NCI-H1048 (cell line): ENCODE data around the gene CCDC83.

ENCODE experiments used
- DNase-seq: peaks from one replicate; lab custom pipeline; 2025; lab: John Stamatoyannopoulos, UW

Gene CCDC83

DNA sequence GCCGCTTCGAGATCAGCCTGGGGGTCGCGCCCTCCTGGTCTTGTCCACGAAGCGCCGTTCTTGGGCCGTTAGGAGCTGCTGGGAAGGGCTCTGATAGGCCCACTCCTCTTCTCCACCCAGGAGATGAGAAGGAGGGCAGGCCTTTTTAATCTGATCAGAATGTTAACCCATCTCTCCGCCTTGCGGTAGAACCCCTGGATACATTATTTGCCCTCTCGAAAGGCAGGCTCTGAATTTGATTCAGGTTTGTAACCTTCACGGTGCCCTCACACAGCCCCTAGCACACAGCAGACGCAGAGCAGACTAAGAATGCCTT, at the start of gene CCDC83:
TSS of gene CCDC83 (plus strand) at position 43 of the 316 bp plus-strand sequence. CDS start 9,741 bp downstream, outside the sequence.
- DNase-seq, result no peak

DNA sequence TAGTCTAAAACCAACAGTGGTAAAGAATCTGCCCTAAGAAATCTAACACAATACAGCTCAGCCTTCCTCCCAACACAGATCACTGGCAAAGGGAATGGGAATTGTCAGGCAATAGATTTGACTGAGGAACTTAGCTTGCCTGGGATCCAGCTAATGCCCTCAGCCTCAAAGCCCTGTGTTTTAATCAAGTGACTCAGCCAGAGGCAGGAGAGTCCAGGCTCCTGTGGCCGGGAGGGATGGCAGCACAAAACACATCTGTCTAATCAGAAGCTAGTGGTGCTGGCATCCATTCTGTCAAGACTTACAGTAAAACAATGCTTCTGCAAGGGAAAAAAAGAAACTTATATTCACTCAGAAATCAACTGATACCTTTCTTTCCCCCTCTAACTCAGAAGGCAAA, 49.8 kb upstream of the CCDC83 start:
- no peak for DNase-seq

DNA sequence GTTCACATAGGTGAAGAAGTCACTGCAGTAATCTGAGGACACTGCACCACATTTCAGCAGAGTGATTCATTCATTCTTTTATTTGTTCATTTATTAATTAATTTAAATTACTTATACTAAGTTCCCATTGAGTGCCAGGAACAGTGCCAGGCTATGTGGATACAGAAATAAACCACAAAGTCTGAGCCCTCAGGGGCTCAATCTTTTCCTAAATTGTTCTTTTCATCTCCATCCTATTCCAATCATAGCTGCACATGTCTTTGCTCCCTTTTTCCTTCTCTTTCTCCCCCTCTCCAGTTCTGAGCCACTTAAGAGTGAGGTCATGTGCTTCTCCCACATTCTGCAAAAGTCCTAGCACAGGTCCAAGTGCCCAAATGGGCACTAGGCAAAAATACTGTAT, 49.2 kb upstream of the CCDC83 start:
- DNase-seq, result no peak

DNA sequence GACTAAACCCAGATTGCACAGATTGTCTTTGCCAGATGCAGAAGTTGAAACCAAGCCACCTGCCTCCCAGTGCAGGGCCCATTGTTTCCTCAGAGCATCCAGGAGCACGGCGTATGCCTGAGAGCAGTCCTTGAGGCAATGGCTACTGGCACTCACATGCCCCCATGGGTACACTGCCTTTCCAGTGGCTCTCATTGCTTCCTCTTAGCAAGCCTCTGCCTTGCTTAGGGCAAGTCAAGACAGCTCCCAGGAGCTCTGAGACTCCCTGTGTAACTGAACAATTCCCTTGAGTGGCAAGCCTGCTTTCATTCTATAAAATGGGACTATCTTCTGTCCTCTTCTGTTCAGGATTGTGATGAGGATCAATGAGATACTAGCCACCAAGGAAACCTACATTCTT, 48.3 kb upstream of the CCDC83 start:
- DNase-seq, result no peak

DNA sequence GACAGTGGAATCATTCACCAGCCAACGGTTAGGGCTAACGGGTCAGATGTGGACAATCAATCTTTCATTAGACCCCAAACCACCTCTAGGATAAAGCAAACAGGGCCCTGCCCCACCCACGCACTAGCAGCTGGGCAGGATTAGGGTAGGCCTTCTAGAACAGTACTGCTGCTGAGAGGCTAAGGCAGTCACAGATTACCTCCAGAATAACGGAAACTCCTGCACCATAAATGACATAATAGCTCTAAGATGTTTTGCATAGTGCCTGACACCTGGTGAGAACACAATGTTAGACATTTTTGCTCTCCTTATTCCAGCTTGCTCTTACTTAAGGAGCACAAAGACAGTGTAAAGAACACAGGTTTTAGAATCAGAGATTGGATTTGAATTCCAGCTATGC, 46.0 kb upstream of the CCDC83 start:
- no peak for DNase-seq

DNA sequence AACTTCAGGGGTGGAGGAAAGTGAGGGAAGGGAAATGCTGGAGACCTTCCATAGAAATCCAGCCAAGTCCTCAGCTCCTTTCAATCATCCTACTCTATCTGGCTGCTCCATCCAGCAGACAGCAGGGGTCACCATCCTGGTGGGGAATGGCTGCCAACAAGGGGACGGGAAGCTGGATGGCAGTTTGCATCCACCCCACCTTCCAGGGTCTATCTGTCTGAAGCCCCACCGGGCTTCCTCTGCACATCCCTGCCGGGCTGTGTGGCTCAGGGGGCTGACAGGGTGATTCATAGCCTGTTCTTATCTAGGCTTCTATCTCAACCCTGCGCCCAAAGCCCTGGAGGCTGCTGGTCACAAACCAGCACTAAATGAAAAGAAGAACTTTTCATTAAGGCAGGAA, 45.3 kb upstream of the CCDC83 start:
- DNase-seq, result no peak

DNA sequence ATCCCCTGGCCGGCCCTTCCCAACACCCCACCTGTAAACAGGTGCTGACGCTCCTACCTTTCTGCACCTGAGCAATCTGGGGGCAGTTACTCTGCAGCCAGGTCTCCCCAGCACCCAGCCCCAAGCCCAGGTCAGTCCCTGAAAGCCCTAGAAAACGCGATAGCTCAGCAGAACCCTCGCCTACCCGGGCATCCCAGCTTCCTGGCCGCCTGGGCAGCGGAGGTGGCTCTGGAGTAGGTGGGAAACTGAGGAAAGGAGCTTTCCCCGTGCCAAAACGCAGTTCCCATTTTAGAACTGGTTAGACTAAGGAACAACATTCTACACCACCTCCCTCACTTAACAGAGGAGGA, 44.7 kb upstream of the CCDC83 start:
- DNase-seq, result no peak

DNA sequence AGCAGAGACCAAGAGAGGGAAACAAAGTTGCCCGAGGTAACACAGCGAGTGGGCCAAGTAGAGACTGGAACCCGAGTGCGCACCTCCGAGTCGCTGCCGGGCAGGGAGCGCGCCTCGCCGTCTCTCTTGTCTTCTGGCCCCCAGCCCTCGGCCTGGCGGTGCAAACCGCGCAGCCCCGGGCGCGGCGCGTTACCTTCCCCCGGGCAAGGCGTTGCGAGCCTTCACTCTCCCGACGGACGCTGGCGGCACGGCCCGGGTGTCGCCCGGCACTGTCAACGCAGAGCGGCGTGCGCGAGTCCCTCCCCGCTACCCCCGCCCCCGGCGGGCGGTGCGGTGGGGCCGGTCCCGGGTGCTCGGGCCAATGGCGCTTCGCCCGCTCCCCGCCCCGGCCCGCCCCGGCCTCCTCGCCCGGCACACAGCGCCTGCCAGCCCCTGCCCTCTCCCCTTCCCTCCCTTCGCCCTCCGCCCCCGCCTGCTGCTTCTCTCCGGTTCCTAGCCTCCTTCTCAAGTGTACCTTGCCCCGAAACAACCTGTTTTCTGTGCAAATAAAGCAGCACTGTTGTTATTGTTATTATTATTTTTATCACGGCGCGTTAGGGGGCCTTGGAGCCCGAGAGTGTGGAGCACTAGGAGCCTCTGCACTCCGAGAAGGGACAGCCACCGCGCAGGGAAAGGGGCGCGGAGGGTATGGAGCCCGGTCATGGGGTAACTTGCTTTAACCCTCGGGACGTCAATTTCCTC, 44.1 kb upstream of the CCDC83 start, which contains the start of gene SYTL2:
TSS of gene SYTL2 (minus strand) at position 271 of the 741 bp plus-strand sequence. CDS start 53,416 bp downstream, outside the sequence.
- no peak for DNase-seq

DNA sequence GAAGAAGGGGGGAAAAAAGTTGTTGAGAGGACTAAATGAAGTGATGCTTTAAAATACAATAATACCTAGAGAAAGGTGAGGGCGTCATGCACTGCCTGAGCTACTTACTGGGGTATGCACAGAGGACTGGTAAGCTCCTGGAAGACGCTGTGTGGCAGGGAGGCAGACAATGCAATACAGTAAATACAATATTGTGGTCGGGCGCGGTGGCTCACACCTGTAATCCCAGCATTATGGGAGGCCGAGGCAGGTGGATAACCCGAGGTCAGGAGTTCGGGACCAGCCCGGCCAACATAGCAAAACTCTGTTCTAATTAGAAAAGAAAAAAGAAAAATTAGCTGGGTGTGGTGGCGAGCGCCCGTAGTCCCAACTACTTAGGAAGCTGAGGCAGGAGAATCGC, 43.6 kb upstream of the CCDC83 start:
- no peak for DNase-seq

DNA sequence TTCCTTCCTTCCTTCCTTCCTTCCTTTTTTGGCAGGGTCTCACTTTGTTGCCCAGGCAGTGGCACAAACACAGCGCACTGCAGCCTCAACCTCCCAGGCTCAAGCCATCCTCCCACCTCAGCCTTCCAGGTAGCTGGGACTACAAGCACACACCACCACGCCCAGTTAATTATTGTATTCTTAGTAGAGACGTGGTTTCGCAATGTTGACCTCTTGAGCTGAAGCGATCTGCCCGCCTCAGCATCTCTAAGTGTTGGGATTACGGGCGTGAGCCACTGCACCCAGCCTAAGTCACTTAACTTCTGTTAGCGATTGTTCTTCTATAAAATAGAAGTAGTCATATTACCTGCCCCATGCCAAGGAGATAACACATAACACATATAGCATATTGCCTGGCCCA, 41.5 kb upstream of the CCDC83 start:
- no peak for DNase-seq

DNA sequence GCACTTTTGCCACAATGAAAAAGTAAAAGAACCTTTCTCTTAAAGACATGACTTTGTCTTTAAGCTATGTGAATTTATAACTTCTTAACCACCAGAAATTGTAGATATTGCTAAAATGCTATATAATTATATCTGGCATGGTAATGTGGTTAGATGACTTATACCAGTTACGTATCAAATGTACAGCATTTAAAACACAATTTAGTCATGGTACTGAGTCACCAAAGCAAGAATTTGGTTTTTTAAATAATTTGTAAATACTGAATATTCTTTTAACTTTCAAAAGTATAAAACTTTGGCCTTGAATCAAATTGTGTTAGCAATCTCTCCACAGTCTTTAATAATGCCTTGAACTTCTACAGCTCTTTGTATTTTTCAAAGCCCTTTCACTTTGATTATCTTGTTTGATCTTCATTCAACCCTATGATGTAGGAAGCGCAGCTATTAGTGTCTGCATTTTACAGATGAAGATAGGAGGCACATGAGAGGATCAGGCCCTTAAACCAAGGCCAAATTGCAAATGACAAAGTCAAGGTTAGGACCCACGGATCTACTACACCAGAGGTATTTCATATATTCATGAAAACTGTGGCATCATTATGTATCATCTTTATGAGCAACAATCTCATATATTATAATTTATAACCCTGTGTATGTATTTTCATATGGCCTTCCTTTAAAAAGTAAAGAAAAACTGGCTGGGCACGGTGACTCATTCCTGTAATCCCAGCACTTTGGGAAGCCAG, 39.8 kb upstream of the CCDC83 start:
- DNase-seq, result no peak

DNA sequence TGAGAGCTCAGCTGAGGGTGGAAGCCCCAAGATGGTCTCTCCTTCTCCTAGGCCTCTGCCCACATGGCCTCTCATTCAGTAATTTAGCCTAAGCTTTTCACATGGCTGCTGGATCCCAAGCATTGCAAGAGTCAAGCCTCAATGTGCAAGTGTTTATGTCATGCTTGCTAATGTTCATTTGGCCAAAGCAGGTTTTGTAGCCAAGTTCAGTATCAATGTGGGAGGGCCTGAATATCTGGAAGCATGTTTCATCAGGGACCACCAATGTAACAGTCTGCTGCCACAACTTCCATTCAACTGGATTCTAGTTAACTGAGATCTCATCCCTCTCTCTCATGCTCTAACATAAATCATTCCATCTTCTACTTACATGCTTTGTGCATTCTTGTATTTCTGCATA, 35.7 kb upstream of the CCDC83 start:
- no peak for DNase-seq

DNA sequence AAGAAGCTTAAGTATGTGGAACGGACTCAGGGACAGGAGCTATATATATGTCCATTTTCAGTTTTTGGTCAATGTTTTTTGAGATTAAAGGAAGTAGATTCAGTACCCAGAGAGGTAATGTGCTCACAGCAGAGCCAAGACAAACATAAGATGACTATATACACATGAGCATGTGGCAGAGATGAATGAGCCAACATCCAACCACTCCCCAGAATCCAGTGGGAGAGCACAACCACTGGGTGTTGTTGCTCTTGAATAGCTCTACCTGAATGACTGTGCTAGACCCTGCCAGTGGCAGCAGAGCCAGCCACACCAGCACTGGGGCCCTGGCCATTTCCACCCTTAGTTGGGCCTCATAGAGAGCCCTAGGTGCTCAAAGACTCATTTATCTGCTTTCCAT, 33.5 kb upstream of the CCDC83 start:
- DNase-seq, result no peak

DNA sequence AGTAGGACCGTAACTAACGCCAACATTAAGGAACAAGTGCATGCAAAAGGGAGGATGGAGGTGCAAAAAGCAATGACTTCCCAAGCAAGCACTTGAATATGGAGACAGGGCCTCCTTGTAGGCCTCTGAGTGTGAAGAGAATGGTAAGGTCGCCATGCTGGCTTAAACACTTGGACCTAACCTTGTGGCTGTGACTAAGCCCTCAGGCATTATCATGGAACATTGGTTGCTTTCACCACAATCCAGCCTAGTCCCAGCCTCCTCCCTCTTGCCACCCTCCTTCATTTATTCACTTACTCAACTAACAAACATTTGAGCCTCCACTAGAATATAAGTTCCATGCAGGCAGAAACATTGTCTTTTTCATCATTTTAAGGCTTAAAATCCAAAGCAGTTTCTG, 32.4 kb upstream of the CCDC83 start:
- no peak for DNase-seq

DNA sequence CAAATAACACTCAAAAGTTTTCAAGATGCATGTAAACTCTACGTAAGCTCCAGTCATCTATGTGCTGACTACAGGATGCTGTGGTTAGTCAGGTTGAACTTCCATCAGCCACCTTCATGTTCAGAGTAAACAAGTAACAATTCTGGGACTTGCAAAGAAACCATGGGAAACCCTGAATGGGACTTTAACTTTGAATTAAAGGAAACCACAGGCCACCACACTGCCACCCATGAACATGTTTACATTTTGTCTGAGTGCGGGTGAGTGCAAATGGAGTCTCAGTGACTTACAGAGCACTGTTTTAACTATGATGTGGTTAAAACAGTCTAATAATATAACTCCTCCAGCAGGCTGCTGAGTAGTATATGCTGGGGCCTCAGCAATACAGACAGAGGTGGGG, 31.4 kb upstream of the CCDC83 start:
- no peak for DNase-seq

DNA sequence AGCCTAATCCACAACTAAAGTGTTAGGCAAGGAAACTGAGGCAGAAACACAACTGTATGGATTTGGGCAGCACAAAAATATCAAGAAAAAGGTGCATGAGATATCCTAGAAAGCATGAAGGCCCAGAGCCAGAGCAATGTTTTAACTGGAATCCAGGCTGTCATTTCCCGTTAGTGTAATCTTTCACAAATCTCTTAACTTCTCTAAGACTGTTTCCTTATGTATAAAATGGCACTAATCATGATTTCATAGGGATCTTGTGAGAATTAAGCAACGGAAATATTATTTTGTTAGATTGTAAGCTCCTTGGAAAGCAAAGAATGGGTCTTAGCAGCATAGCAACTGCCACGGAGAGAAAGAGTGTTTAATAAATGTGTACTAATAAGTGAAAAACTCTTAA, 29.6 kb upstream of the CCDC83 start:
- no peak for DNase-seq

DNA sequence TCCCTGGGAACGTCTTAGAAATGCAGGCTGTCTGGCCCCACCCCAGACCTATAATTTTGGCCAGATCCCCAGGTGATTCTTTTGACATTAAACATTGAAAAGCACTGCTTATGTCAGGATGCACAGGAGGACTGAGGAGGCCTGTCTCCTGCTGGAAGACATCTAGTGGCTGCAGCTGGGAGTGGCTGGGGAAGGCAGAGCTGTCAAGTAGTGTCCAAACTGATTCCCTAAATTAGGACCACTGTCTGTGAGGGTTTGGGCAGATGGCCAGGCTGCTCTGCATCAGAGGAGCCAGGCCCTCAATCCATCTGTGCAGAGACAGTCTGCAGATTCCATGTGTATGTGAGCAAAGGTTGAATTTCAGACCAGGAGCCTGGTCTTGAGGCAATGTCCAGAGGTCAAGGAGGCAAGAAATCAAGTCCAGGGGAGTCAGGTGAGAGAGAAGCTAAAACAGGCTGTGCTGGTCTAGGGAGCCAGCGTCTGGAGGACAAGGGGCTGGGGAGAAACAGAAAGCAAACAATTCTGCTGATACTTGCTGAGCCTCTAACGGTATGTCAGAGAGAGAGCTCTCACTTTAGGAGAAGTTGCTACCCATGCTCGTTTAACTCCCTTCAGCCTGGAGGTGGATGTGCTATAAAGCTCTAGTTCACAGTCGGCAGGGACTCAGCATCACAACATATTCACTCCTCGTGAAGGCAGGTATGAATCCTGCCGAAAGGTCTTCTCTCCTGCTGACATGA, 28.9 kb upstream of the CCDC83 start:
- DNase-seq, result no peak

DNA sequence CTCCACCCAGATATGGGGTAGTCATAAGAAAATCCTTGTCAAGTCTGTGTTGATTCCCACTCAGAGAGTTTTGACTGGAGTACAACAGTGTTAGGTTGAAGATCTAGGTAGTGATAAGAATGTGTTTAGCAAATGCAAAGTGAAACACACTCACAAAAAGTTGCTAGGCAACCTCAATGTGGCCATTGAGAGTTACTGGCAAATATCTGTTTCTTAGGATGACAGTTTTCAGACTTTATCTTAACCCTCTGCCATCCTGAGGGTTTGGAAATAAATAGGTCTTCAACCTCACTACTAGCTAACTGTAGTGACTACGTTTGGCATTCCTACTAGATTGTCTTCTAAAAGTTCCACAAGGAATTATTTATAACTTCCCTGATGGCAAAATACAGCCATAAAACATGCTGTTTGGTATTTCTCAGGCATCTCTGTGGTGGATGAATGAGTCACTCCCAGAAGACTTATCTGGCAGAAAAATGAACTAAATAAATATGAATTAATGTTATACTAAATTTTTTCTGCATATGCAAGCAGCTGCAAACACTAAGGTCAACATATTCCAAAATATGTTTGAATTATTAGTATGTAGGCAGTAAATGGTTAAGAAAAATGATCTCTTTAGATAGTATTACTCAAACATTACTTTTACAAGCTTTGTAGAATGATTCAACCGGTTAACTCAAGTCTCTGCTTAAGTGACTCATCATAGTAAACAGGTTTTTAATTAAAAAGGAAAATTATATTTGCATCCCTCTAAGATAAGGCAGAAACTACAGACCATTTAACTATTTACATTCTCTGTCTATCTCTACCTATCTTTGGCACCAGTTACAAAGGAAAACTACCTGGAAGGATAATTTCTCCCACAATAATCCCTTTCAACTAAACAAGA, 27.2 kb upstream of the CCDC83 start:
- DNase-seq, result no peak

DNA sequence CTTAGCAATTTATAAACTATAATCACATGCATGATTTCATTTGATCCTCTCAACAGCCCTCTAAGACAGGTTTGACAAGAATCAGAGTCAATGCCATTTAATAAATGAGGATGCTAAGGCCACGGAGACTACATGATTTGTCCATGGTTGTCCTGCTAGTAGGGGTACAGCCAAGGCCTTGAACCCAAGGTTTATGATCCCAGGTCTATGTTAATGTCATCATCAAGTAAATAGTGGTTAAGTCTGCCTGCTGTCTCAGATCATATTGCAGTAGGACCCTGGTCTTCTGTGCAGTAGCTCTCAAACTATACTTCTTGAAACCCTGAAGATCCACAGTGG, 26.6 kb upstream of the CCDC83 start:
- DNase-seq, result no peak

DNA sequence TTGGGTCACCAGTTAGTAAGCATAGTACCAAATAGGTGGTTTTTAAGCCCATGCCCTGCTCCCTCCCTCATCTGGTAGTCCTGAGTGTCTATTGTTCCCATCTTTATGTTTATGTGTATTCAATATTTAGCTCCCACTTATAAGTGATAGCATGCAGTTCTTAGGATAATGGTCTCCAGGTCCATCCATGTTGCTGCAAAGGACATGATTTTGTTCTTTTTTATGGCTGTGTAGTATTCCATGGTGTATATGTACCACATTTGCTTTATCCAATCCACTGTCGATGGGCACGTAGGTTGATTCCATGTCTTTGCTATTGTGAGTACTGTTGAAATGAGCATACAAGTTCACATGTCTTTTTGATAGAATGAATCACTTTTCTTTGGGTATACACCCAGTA, 26.0 kb upstream of the CCDC83 start:
- DNase-seq, result no peak

DNA sequence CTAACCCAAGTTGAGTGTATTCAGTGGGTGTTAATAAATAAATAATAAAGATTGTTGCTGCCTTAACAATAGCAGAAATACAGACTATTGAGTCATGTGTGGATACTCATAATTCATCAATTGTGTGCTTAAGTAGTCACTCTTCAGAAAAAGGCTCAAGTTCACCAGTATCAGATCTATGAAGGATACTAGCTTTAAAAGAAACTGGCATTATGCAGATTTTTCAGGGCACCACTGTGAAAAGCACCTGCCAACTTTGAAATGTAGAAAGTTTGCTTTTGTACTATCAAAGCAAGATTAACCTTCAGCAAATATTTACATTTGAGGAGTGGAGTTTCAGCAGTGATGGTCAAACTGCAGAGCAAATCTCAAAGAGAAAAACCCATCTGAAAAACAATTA, 24.1 kb upstream of the CCDC83 start:
- DNase-seq, result no peak

DNA sequence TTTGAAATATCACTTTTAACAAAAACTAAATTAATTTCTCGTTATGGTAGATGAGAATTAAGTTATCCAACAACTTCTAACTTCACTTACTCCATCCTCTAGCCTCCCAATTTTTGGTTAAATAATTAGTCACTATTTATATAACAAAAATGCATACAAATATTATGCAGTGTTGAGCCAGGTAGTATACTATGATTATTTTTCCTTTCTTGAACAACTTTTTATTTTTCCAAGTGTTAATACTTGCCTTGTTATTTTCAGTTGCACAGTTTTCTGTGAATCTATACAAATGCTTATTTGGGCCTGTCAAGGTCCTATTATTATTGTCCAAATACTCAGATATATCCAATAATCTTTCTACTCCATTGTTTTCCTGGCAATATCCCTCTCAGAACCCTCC, 19.9 kb upstream of the CCDC83 start:
- DNase-seq, result no peak
